Mammary epithelial cell (primary cell): ENCODE results near the gene SPEG.

Source experiments
- CTCF ChIP-seq, 2 donors: IDR thresholded peaks in 1 of 2; conservative IDR thresholded peaks in 1 of 2; 2 replicates each; pipeline ENCODE4 v1.5.1; 2011 to 2012; ENCODE audit warnings: inconsistent platforms in 2 of 2, low read length in 2 of 2, mild to moderate bottlenecking in 2 of 2, control low read depth in 1 of 2, low read depth in 1 of 2; ENCODE audit not compliant: insufficient read depth in 1 of 2; ENCODE audit errors: extremely low read depth in 1 of 2
- EZH2 ChIP-seq: IDR thresholded peaks from 2 replicates; pipeline ENCODE4 v1.6.1; 2012; ENCODE audit warnings: low read length, inconsistent platforms, borderline replicate concordance

GRCh38 chr2:219428469-219428868 is 6.2 kb upstream of the SPEG start:
- TF ChIP-seq CTCF (conservative IDR thresholded peaks at IDR 0.05 in 1 of 2, IDR thresholded peaks at IDR 0.05 in 1 of 2; ENCODE audit: extremely low read depth in 1 of 2, insufficient read depth in 1 of 2, low read depth in 1 of 2, low read length in 2 of 2) (no peak), EZH2 (no peak)
